ENCODE data around the gene RUBCNL. TPM values are rescaled to one million over a fixed set of nuclear protein-coding genes. Genes with fewer than 3 reads are reported as not detected.

RUBCNL gene
- polyA plus RNA-seq, 1 donor (not counting 4 experiments of a cell fraction or from before 2014, with no cell fraction given) = 0.12 TPM

GRCh38 chr13:46359714-46360113 is 27.3 kb downstream of the RUBCNL start:
- H3K9ac ChIP-seq (ENCODE audit: control insufficient read depth, extremely low read depth, insufficient read depth, low read length) = no peak overlapping the region
- H4K20me1 ChIP-seq (ENCODE audit: control insufficient read depth, extremely low read depth, insufficient read depth, low read length) = no peaks in the 10 kb centered on the region

GRCh38 chr13:46355901-46356590 is 31.0 kb downstream of the RUBCNL start:
- peaks cover 12% of the 10 kb centered on the region for H3K9me3 ChIP-seq (ENCODE audit: control insufficient read depth, low read depth, low read length)
- H3K9me1 ChIP-seq (ENCODE audit: control insufficient read depth, extremely low read depth, insufficient read depth, low read length) = no peaks in the 10 kb centered on the region

More at GRCh38 chr13:46359714-46360113, 27.3 kb downstream of the RUBCNL start:
- Histone ChIP-seq H3K27ac (ENCODE audit: control insufficient read depth, insufficient read depth, low read length) (no peak overlapping the region), H3K4me1 (ENCODE audit: control insufficient read depth, extremely low read depth, insufficient read depth, low read length) (no peaks in the 10 kb centered on the region), H3K27me3 (ENCODE audit: control insufficient read depth, extremely low read depth, insufficient read depth, low read length) (no peaks in the 10 kb centered on the region), H3K79me2 (ENCODE audit: control insufficient read depth, insufficient read depth, low read length) (no peaks in the 10 kb centered on the region), H3K4me2 (ENCODE audit: control insufficient read depth, extremely low read depth, insufficient read depth, low read depth, low read length) (no peak overlapping the region), H2AFZ (ENCODE audit: control insufficient read depth, low read length) (no peak overlapping the region), H3K9me1 (ENCODE audit: control insufficient read depth, extremely low read depth, insufficient read depth, low read length) (no peaks in the 10 kb centered on the region), H3K4me3 (ENCODE audit: control insufficient read depth in 2 of 3, extremely low read depth in 1 of 3, insufficient read depth in 2 of 3, low read depth in 1 of 3, low read length in 3 of 3) (no peak overlapping the region), H3K36me3 (ENCODE audit: control insufficient read depth in 2 of 2, extremely low read depth in 1 of 2, insufficient read depth in 2 of 2, low read length in 2 of 2) (no peaks in the 10 kb centered on the region), H3K9me3 (ENCODE audit: control insufficient read depth, low read depth, low read length) (peaks cover 2% of the 10 kb centered on the region)
- no peak for TF ChIP-seq EZH2 (IDR thresholded peaks at IDR 0.05; ENCODE audit: low read length)
- TF ChIP-seq, protein P1, sequence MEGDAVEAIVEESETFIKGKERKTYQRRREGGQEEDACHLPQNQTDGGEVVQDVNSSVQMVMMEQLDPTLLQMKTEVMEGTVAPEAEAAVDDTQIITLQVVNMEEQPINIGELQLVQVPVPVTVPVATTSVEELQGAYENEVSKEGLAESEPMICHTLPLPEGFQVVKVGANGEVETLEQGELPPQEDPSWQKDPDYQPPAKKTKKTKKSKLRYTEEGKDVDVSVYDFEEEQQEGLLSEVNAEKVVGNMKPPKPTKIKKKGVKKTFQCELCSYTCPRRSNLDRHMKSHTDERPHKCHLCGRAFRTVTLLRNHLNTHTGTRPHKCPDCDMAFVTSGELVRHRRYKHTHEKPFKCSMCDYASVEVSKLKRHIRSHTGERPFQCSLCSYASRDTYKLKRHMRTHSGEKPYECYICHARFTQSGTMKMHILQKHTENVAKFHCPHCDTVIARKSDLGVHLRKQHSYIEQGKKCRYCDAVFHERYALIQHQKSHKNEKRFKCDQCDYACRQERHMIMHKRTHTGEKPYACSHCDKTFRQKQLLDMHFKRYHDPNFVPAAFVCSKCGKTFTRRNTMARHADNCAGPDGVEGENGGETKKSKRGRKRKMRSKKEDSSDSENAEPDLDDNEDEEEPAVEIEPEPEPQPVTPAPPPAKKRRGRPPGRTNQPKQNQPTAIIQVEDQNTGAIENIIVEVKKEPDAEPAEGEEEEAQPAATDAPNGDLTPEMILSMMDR (optimal IDR thresholded peaks at IDR 0.05 in 1 of 3, IDR thresholded peaks at IDR 0.05 in 1 of 3, conservative IDR thresholded peaks at IDR 0.05 in 1 of 3; ENCODE audit: extremely low read depth in 1 of 3, insufficient read depth in 2 of 3, low read length in 3 of 3) = no peak
- FAIRE-seq (no peak), DNase-seq (ENCODE audit: low read depth, low spot score) (no peak)
- dilution Hi-C loops (cut with MboI; ENCODE audit: extremely low pct_ligation_motif_present, low sequenced_read_pairs) = no loop called here

More at GRCh38 chr13:46355901-46356590, 31.0 kb downstream of the RUBCNL start:
- H4K20me1 ChIP-seq (ENCODE audit: control insufficient read depth, extremely low read depth, insufficient read depth, low read length) = no peaks in the 10 kb centered on the region
- no peaks in the 10 kb centered on the region for H3K79me2 ChIP-seq (ENCODE audit: control insufficient read depth, insufficient read depth, low read length)
- FAIRE-seq (no peak), DNase-seq (ENCODE audit: low read depth, low spot score) (no peak)
- no peak overlapping the region for H3K9ac ChIP-seq (ENCODE audit: control insufficient read depth, extremely low read depth, insufficient read depth, low read length)
- H3K4me3 ChIP-seq (ENCODE audit: control insufficient read depth in 2 of 3, extremely low read depth in 1 of 3, insufficient read depth in 2 of 3, low read depth in 1 of 3, low read length in 3 of 3) = no peak overlapping the region
- no peaks in the 10 kb centered on the region for H3K4me1 ChIP-seq (ENCODE audit: control insufficient read depth, extremely low read depth, insufficient read depth, low read length)
- H3K4me2 ChIP-seq (ENCODE audit: control insufficient read depth, extremely low read depth, insufficient read depth, low read depth, low read length) = no peak overlapping the region
- no peaks in the 10 kb centered on the region for H3K27me3 ChIP-seq (ENCODE audit: control insufficient read depth, extremely low read depth, insufficient read depth, low read length)
- H3K36me3 ChIP-seq (ENCODE audit: control insufficient read depth in 2 of 2, extremely low read depth in 1 of 2, insufficient read depth in 2 of 2, low read length in 2 of 2) = no peaks in the 10 kb centered on the region
- H3K27ac ChIP-seq (ENCODE audit: control insufficient read depth, insufficient read depth, low read length) = no peak overlapping the region
- TF ChIP-seq, protein P1 (optimal IDR thresholded peaks at IDR 0.05 in 1 of 3, IDR thresholded peaks at IDR 0.05 in 1 of 3, conservative IDR thresholded peaks at IDR 0.05 in 1 of 3; ENCODE audit: extremely low read depth in 1 of 3, insufficient read depth in 2 of 3, low read length in 3 of 3) = no peak
- no peak for TF ChIP-seq EZH2 (IDR thresholded peaks at IDR 0.05; ENCODE audit: low read length)
- dilution Hi-C loops (cut with MboI; ENCODE audit: extremely low pct_ligation_motif_present, low sequenced_read_pairs) = no loop called here
- H2AFZ ChIP-seq (ENCODE audit: control insufficient read depth, low read length) = no peak overlapping the region

Data from keratinocyte (primary cell).